LNCaP clone FGC (cell line): ENCODE data around the gene AMPD2.
"Not testable (repeated sequence)": the region's sequence is repeated elsewhere in the genome, so short reads cannot be mapped to it uniquely, and the experiment has no call there.

ENCODE experiments used
- DNase-seq: peaks from one replicate; pipeline ENCODE4 v3.0.0-alpha.2; 2011; ENCODE audit warnings: low read depth
- H3K4me3 ChIP-seq: 2 replicates; pipeline ENCODE4 v1.5.1; 2011; ENCODE audit warnings: mild to moderate bottlenecking, low read depth, low read length, control low read depth
- CTCF ChIP-seq: IDR thresholded peaks from 2 replicates; pipeline ENCODE4 v1.5.1; 2012; ENCODE audit warnings: mild to moderate bottlenecking; ENCODE audit not compliant: control insufficient read depth, insufficient read depth; ENCODE audit errors: extremely low read depth

The AMPD2 gene

GRCh38 chr1:109659997-109660690 lies 40.5 kb downstream of the AMPD2 start:
- H3K4me3 ChIP-seq = no peak overlapping the region
- TF ChIP-seq CTCF = no peak
- no peak for DNase-seq

- not testable (repeated sequence) for DNase-seq, H3K4me3 ChIP-seq
Observed at GRCh38 chr1:109660691-109661026, 41.0 kb downstream of the AMPD2 start.

- H3K4me3 ChIP-seq = no peak overlapping the region
- no peak for DNase-seq
- TF ChIP-seq CTCF = no peak
Observed at GRCh38 chr1:109661391-109661790, 41.8 kb downstream of the AMPD2 start.

GRCh38 chr1:109664671-109665070 lies 45.0 kb downstream of the AMPD2 start:
- no peak for DNase-seq
- H3K4me3 ChIP-seq = no peak overlapping the region
- no peak for TF ChIP-seq CTCF

GRCh38 chr1:109667452-109668122 lies 48.0 kb downstream of the AMPD2 start, which contains the start of gene GSTM2:
TSS of gene GSTM2 (plus strand) at chr1:109668057. CDS start at chr1:109668116, 59 bp downstream.
- DNase-seq = no peak

GRCh38 chr1:109668123-109668775 lies 48.6 kb downstream of the AMPD2 start:
- TF ChIP-seq CTCF = no peak
- DNase-seq = no peak
- no peak overlapping the region for H3K4me3 ChIP-seq

More at GRCh38 chr1:109667452-109668122, 48.0 kb downstream of the AMPD2 start, which contains the start of gene GSTM2:
- TF ChIP-seq CTCF = no peak
- no peak within 1 kb of the TSS for H3K4me3 ChIP-seq

GRCh38 chr1:109669246-109669948 lies 49.8 kb downstream of the AMPD2 start:
- TF ChIP-seq CTCF = no peak
- DNase-seq = no peak
- H3K4me3 ChIP-seq = no peak overlapping the region

- H3K4me3 ChIP-seq, DNase-seq: not testable (repeated sequence)
Observed at GRCh38 chr1:109669949-109670302, 50.3 kb downstream of the AMPD2 start.
